Ascending aorta (tissue), 2 donors: Measurements from ENCODE around the gene SMPD4. TPM values are rescaled to one million over a fixed set of nuclear protein-coding genes. Genes with fewer than 3 reads are reported as not detected.
"Not testable (repeated sequence)": the region's sequence is repeated elsewhere in the genome, so short reads cannot be mapped to it uniquely, and the experiment has no call there.

Source experiments
- DNase-seq, 2 donors: peaks; one replicate each; pipeline ENCODE4 v3.0.0-alpha.2; 2019; ENCODE audit warnings: low spot score in 2 of 2
- H3K27ac ChIP-seq, 2 donors: fragments of 200-600 bp; sonication (generic); one replicate each; pipeline ENCODE4 v1.5.1; 2016 to 2017; ENCODE audit warnings: mild to moderate bottlenecking in 1 of 2
- H3K27me3 ChIP-seq: fragments of 200-600 bp; sonication (generic); one replicate; pipeline ENCODE4 v1.5.1; 2017
- H3K36me3 ChIP-seq, 2 donors: fragments of 200-600 bp; sonication (generic); one replicate each; pipeline ENCODE4 v1.5.1; 2016
- H3K4me1 ChIP-seq, 2 donors: fragments of 200-600 bp; sonication (generic); one replicate each; pipeline ENCODE4 v1.5.1; 2016 to 2017; ENCODE audit warnings: mild to moderate bottlenecking in 1 of 2
- H3K4me3 ChIP-seq, 2 donors: fragments of 200-600 bp; sonication (generic); one replicate each; pipeline ENCODE4 v1.5.1; 2016 to 2017; ENCODE audit warnings: mild to moderate bottlenecking in 1 of 2
- H3K9me3 ChIP-seq, 2 donors: fragments of 200-600 bp; sonication (generic); one replicate each; pipeline ENCODE4 v1.5.1; 2016
- CTCF ChIP-seq, 3 experiments: fragments of 200-600 bp in 2 of 3; fragments of 450-650 bp in 1 of 3; sonication (generic) in 2 of 3; IDR thresholded peaks; one replicate each; pipeline ENCODE4 v1.5.1; 2016 to 2019; ENCODE audit warnings: antibody characterized with exemption in 3 of 3, mild to moderate bottlenecking in 1 of 3, moderate library complexity in 1 of 3
- intact Hi-C: fragments of 100-400 bp; cut with DNase I; formaldehyde crosslinking; loops from one replicate; pipeline ENCODE4 v1.15.1; 2023
- total RNA-seq: library from RNA; depleted of rRNA; stranded (reverse); fragments of >200 nt; gene quantifications from one replicate; pipeline ENCODE4 v1.1.0, GENCODE V29; 2016

Gene SMPD4
- total RNA-seq, 1 donor from 2014 or later, result 185 TPM

- H3K27me3 ChIP-seq, H3K36me3 ChIP-seq, H3K9me3 ChIP-seq: not testable (repeated sequence)
- intact Hi-C loops, result loop anchor here (1.0 to 2.0 kb wide), 2 partner anchors 160 to 911 kb away; partner anchors contain the start of genes FAM168B and IMP4
- Histone ChIP-seq H3K4me1 (peaks cover 9 to 11% of the 10 kb centered on the region in 2 donors), H3K4me3 (peak within 1 kb of the TSS; percentile 92 to 99), H3K27ac (peak within 1 kb of the TSS; percentile 82 to 90)
- TF ChIP-seq CTCF (IDR thresholded peaks at IDR 0.05), result peak; percentile 58 to 79 (median 68)
- peak; percentile 44 to 90 for DNase-seq
These were observed 679 bp upstream of the SMPD4 start, which contains the start of gene MZT2B for GRCh38 chr2:130181880-130182682. Gene MZT2B, plus strand, starts transcription at chr2:130182262. Its CDS starts 21 bp downstream, at chr2:130182283.

- intact Hi-C loops, result loop anchor here (1.0 to 2.0 kb wide), 2 partner anchors 162 to 912 kb away; partner anchors contain the start of genes FAM168B and IMP4
- not testable (repeated sequence) for H3K9me3 ChIP-seq
These were observed 738 bp downstream of the SMPD4 start for GRCh38 chr2:130180404-130181324.

GRCh38 chr2:130174866-130175265 lies 6.5 kb downstream of the SMPD4 start:
- H3K27ac ChIP-seq, DNase-seq, H3K27me3 ChIP-seq, H3K4me1 ChIP-seq, intact Hi-C loops, H3K4me3 ChIP-seq, H3K9me3 ChIP-seq: not testable (repeated sequence)
- H3K36me3 ChIP-seq, result peaks cover 35 to 51% of the 10 kb centered on the region in 2 donors

More at GRCh38 chr2:130180404-130181324, 738 bp downstream of the SMPD4 start:
- not testable (repeated sequence) for H3K36me3 ChIP-seq, DNase-seq, H3K27me3 ChIP-seq
- Histone ChIP-seq H3K4me1 (peaks cover 9 to 11% of the 10 kb centered on the region in 2 donors), H3K27ac (peak overlapping the region; percentile 82 to 90), H3K4me3 (peak overlapping the region; percentile 92 to 99)

GRCh38 chr2:130169896-130170295 lies 11.5 kb downstream of the SMPD4 start:
- intact Hi-C loops, result no loop called here
- H3K36me3 ChIP-seq, result peaks cover 61 to 77% of the 10 kb centered on the region in 2 donors
- no peak for DNase-seq

GRCh38 chr2:130169163-130169562 lies 12.2 kb downstream of the SMPD4 start:
- H3K27ac ChIP-seq, H3K27me3 ChIP-seq, H3K4me1 ChIP-seq, H3K9me3 ChIP-seq, DNase-seq, intact Hi-C loops, H3K4me3 ChIP-seq: not testable (repeated sequence)
- H3K36me3 ChIP-seq, result peaks cover 59 to 79% of the 10 kb centered on the region in 2 donors

More at GRCh38 chr2:130169896-130170295, 11.5 kb downstream of the SMPD4 start:
- Histone ChIP-seq H3K9me3 (no peaks in the 10 kb centered on the region), H3K4me1 (no peaks in the 10 kb centered on the region), H3K27ac (no peak overlapping the region), H3K4me3 (no peak overlapping the region), H3K27me3 (no peaks in the 10 kb centered on the region)
- no peak for TF ChIP-seq CTCF (IDR thresholded peaks at IDR 0.05)

GRCh38 chr2:130166611-130167010 lies 14.8 kb downstream of the SMPD4 start:
- DNase-seq, H3K4me1 ChIP-seq, H3K27me3 ChIP-seq, H3K9me3 ChIP-seq, intact Hi-C loops, H3K27ac ChIP-seq, H3K4me3 ChIP-seq: not testable (repeated sequence)
- peaks cover 47 to 71% of the 10 kb centered on the region in 2 donors for H3K36me3 ChIP-seq

- H3K4me1 ChIP-seq, result no peaks in the 10 kb centered on the region
- TF ChIP-seq CTCF (IDR thresholded peaks at IDR 0.05), result no peak
- no peak overlapping the region for H3K4me3 ChIP-seq
- DNase-seq, result no peak
- intact Hi-C loops, result no loop called here
- no peaks in the 10 kb centered on the region for H3K9me3 ChIP-seq
- no peaks in the 10 kb centered on the region for H3K27me3 ChIP-seq
- no peak overlapping the region for H3K27ac ChIP-seq
- peaks cover 40 to 62% of the 10 kb centered on the region in 2 donors for H3K36me3 ChIP-seq
These were observed 15.9 kb downstream of the SMPD4 start for GRCh38 chr2:130165293-130166016.
